Rectal smooth muscle tissue (tissue), 1 donor: Measurements from ENCODE around the gene CGA.
"Not testable (repeated sequence)": the region's sequence is repeated elsewhere in the genome, so short reads cannot be mapped to it uniquely, and the experiment has no call there.

Experiments used
- H3K27ac ChIP-seq: one replicate; pipeline ENCODE4 v1.7.0; 2013; ENCODE audit warnings: low read depth, low read length, inconsistent platforms
- H3K27me3 ChIP-seq: one replicate; pipeline ENCODE4 v1.7.0; 2013; ENCODE audit warnings: low read length; ENCODE audit not compliant: control insufficient read depth, insufficient read depth
- H3K36me3 ChIP-seq: one replicate; pipeline ENCODE4 v1.7.0; 2013; ENCODE audit warnings: low read length; ENCODE audit not compliant: control insufficient read depth, insufficient read depth
- H3K4me1 ChIP-seq: one replicate; pipeline ENCODE4 v1.7.0; 2013; ENCODE audit warnings: low read length; ENCODE audit not compliant: control insufficient read depth, insufficient read depth
- H3K4me3 ChIP-seq: one replicate; pipeline ENCODE4 v1.7.0; 2013; ENCODE audit warnings: low read length
- H3K9ac ChIP-seq: one replicate; pipeline ENCODE4 v1.7.0; 2013; ENCODE audit warnings: low read length

Gene CGA

GRCh38 chr6:87095087-87095509 lies at the start of gene CGA:
TSS of gene CGA (minus strand) at chr6:87095106. CDS start at chr6:87088200, 6,906 bp downstream.
- H3K4me3 ChIP-seq = no peak within 1 kb of the TSS
- no peaks in the 10 kb centered on the region for H3K4me1 ChIP-seq

GRCh38 chr6:87139927-87140326 lies 45.0 kb upstream of the CGA start:
- not testable (repeated sequence) for H3K36me3 ChIP-seq, H3K27me3 ChIP-seq, H3K4me1 ChIP-seq, H3K9ac ChIP-seq, H3K27ac ChIP-seq, H3K4me3 ChIP-seq

More at GRCh38 chr6:87095087-87095509, at the start of gene CGA:
- no peaks in the 10 kb centered on the region for H3K27me3 ChIP-seq
- no peak within 1 kb of the TSS for H3K9ac ChIP-seq
- H3K27ac ChIP-seq = no peak within 1 kb of the TSS
- H3K36me3 ChIP-seq = no peaks in the 10 kb centered on the region

GRCh38 chr6:87139236-87139635 lies 44.3 kb upstream of the CGA start:
- no peak overlapping the region for H3K9ac ChIP-seq
- H3K36me3 ChIP-seq = no peaks in the 10 kb centered on the region
- H3K4me1 ChIP-seq = no peaks in the 10 kb centered on the region
- no peak overlapping the region for H3K27ac ChIP-seq
- no peak overlapping the region for H3K4me3 ChIP-seq
- no peaks in the 10 kb centered on the region for H3K27me3 ChIP-seq

GRCh38 chr6:87136963-87137362 lies 42.1 kb upstream of the CGA start:
- Histone ChIP-seq H3K27me3 (no peaks in the 10 kb centered on the region), H3K9ac (no peak overlapping the region), H3K4me1 (no peaks in the 10 kb centered on the region), H3K4me3 (no peak overlapping the region), H3K27ac (no peak overlapping the region), H3K36me3 (no peaks in the 10 kb centered on the region)

DNA sequence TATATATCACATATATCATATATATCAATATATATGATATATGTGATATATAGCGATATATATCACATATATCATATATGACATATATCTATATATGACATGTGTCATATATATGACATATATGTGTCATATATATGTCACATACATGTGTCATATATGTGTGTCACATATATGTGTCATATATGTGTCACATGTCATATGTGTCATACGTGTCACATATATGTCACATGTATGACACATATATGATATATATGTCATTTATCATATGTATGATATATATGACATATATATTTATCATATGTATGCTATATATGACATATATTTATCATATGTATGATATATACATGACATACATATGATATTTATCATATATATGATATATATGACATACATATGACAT lies 32.8 kb upstream of the CGA start:
- Histone ChIP-seq H3K27ac (no peak overlapping the region), H3K27me3 (no peaks in the 10 kb centered on the region), H3K36me3 (no peaks in the 10 kb centered on the region), H3K4me1 (no peaks in the 10 kb centered on the region), H3K9ac (no peak overlapping the region), H3K4me3 (no peak overlapping the region)

DNA sequence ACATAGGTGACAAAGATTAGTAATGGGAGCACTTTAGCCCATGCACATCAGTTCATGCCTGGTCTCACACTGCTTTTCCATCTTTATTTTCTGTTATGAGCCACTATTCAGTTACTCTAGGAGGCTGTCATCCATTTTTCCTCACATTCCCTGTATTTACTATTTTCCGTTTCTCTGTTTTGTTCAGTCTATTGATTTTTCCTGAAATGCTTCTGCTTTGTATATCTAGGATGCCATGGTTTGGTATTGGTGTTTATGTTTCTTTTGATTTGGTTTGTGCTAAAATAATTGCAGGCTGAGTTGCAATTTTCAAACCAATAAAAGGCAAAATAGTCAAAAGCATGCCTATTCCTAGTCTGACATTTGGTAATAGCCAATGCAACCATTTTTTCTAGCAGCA lies 31.6 kb upstream of the CGA start:
- no peaks in the 10 kb centered on the region for H3K4me1 ChIP-seq
- no peak overlapping the region for H3K9ac ChIP-seq
- no peak overlapping the region for H3K27ac ChIP-seq
- no peaks in the 10 kb centered on the region for H3K36me3 ChIP-seq
- H3K4me3 ChIP-seq = no peak overlapping the region
- H3K27me3 ChIP-seq = no peaks in the 10 kb centered on the region

DNA sequence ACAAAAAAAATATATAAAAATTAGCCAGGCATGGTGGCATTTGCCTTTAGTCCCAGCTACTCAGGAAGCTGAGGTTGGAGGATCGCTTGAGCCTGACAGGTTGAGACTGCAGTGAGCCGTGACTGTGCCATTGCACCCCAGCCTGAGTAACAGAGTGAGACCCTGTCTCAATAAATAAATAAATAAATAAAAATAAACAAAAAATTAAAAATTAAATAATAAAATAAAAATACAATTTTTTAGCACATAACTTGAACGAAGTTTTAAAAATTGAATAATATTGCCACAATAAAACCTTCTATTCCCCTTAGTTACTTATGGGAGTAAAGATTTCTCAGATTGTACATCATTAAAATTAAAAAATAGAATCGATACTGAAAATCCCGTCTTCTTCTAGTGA lies 29.2 kb upstream of the CGA start:
- no peak overlapping the region for H3K27ac ChIP-seq
- no peaks in the 10 kb centered on the region for H3K27me3 ChIP-seq
- H3K4me1 ChIP-seq = no peaks in the 10 kb centered on the region
- no peaks in the 10 kb centered on the region for H3K36me3 ChIP-seq
- H3K4me3 ChIP-seq = no peak overlapping the region
- H3K9ac ChIP-seq = no peak overlapping the region

DNA sequence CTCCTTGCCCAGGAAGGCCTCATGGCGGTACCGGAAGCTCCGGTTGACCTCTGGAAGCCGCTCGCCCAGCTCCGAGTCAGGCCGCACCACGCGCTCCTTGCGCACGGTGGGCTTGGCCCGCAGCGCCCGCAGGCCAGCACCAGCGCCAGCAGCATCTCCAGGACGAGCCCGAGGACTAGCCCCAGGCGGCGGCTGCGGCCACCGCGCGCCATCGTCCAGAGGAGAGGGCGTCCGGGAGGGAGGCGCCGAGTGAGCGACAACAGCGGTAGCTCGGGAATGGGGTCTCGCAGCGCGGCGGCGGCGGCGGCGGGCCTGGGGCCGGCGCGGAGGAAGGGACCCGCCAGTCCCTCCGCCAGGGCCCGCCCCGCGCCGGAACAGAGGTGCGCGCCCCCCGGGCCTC lies 27.6 kb upstream of the CGA start:
- H3K36me3 ChIP-seq = no peaks in the 10 kb centered on the region
- no peaks in the 10 kb centered on the region for H3K27me3 ChIP-seq
- H3K9ac ChIP-seq = no peak overlapping the region
- H3K4me3 ChIP-seq = no peak overlapping the region
- H3K4me1 ChIP-seq = no peaks in the 10 kb centered on the region
- no peak overlapping the region for H3K27ac ChIP-seq

DNA sequence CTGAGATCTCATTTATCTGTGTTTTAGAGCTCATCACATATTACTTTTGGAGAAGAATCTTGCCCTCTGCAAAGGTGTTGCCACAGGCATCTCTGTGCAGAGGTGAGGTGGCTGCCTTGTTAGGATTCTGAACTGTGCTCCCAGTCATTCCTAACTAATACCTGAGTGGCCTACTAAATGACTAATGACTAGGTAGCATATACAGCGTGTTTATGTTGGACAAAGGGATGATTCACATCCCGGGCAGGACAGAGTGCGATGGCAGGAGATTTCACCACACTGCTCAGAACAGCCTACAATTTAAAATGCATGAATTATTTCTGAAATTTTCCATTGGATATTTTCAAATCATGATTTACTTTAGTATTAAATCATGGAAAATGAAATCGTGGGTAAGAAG lies 23.1 kb upstream of the CGA start:
- Histone ChIP-seq H3K27ac (no peak overlapping the region), H3K36me3 (no peaks in the 10 kb centered on the region), H3K9ac (no peak overlapping the region), H3K27me3 (no peaks in the 10 kb centered on the region), H3K4me3 (no peak overlapping the region), H3K4me1 (no peaks in the 10 kb centered on the region)

DNA sequence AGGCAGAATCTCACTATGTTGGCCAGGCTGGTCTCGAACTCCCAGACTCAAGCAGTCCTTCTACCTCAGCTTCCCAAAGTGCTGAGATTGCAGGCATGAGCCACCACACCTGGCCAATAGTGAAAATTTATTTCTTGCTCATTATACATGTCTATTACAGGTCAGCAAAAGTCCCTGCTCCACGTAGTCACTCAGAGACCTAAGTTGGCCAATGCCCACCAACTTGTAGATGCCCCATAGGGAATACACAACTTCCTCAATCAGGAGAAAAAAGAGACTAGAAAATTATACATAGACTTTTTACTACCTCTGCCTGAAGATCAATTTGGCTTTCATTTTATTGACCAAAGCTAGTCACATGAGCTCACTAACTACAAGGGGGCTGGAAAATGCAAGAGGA lies 22.0 kb upstream of the CGA start:
- H3K4me1 ChIP-seq = no peaks in the 10 kb centered on the region
- H3K4me3 ChIP-seq = no peak overlapping the region
- no peaks in the 10 kb centered on the region for H3K27me3 ChIP-seq
- no peak overlapping the region for H3K27ac ChIP-seq
- H3K9ac ChIP-seq = no peak overlapping the region
- no peaks in the 10 kb centered on the region for H3K36me3 ChIP-seq

DNA sequence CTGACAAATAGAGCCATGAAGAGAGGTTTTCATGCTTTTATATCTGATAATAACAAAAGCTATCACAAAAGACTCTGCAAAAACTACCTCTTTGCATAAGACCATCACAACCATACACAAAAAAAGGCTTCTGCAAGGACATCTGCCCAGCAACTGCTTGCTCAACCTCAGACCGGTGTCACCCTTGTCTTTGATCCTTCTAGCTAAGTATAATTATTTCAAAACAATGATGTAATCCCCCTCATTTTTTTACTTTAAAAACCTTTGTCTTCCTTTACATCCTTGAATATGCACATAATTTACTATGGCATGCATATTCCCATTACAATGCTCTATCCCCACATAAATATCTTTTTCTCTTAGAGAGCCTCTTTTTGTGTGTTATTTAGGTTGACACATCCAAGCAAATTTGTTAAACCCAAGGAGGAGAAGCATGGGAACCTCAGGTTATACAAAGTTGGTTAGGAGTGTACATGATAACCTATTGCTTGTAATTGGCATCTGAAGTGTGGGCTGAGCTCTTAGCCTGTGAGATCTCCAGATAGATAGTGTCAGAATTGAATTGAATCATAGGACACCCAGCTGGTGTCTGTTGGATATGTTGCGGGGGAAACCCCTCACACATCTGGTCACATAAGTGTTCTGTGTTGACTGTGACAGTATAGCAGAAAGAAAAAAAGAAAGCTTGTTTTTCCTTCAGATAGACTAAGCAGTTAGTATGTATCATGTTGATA lies 20.7 kb upstream of the CGA start:
- Histone ChIP-seq H3K4me1 (no peaks in the 10 kb centered on the region), H3K27me3 (no peaks in the 10 kb centered on the region), H3K9ac (no peak overlapping the region), H3K27ac (no peak overlapping the region), H3K4me3 (no peak overlapping the region), H3K36me3 (no peaks in the 10 kb centered on the region)

GRCh38 chr6:87110636-87111035 lies 15.7 kb upstream of the CGA start:
- Histone ChIP-seq H3K9ac (no peak overlapping the region), H3K4me1 (no peaks in the 10 kb centered on the region), H3K27me3 (no peaks in the 10 kb centered on the region), H3K36me3 (no peaks in the 10 kb centered on the region), H3K27ac (no peak overlapping the region), H3K4me3 (no peak overlapping the region)

DNA sequence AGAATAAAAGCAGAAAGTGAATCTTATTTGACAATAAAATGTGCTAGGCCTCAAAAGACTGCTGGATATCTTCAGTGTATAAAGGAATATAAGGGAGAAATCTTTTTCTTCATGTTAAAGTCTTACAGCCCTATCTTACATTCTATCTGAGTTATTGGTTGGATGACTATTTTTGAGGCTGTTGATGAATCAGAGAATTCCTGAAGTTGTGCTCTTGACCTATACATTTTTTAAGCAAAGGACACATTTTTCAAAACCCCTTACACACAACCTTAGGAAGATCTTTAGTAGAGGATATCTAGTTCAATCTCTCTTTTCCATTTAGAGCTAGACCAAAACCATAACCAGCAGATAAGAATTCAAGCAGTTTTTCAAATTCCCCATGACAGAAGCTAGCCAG lies 10.9 kb upstream of the CGA start:
- Histone ChIP-seq H3K4me3 (no peak overlapping the region), H3K9ac (no peak overlapping the region), H3K27me3 (no peaks in the 10 kb centered on the region), H3K4me1 (no peaks in the 10 kb centered on the region), H3K36me3 (no peaks in the 10 kb centered on the region), H3K27ac (no peak overlapping the region)
